Measurements from ENCODE around the gene LDLRAD4.
"Not testable (repeated sequence)": the region's sequence is repeated elsewhere in the genome, so short reads cannot be mapped to it uniquely, and the experiment has no call there.

The LDLRAD4 gene

DNA sequence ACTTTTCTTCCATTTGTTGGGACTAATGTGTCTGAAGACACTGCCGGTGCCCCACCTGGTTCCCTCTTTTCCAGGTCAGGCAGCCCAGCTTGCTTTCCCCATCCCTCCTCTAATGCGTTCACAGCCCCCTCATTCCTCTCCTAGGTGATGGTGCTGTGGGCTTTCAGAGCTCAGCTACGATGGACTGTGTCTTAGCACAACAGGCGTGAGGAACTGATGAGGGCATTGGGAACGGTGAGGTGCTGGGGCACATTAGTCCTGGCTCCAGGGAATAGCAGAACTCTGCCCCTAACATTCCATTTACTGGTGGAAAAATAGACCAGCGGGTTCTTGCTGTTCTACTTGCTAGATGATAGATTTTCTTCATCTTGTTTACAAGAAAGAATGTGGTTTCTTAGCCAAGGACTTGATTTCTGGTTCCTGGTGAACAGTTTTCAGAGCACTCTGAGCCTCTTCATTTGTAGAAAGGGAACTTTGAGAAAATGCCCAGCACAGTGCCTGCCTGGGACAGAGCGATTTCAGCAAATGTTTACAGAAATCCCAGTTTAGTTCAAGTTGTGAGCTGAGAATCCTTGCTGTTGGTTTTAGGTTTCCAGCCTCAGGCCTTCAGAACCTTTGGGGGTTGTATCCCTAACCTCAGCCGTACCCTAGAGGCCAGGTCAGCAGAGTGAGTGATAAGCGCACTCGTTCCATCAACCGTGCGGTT, 42.5 kb downstream of the LDLRAD4 start:
- H2AFZ ChIP-seq = no peak overlapping the region
- no peaks in the 10 kb centered on the region for H3K4me1 ChIP-seq

GRCh38 chr18:13261661-13262357, 43.2 kb downstream of the LDLRAD4 start:
- Histone ChIP-seq H3K4me2 (ENCODE audit: low read length) (no peak overlapping the region), H3K36me3 (ENCODE audit: control insufficient read depth, insufficient read depth, low read length) (no peaks in the 10 kb centered on the region), H3K9ac (no peak overlapping the region), H3K27ac (no peak overlapping the region), H2AFZ (no peak overlapping the region), H3K79me2 (peaks cover 16% of the 10 kb centered on the region), H3K4me3 (ENCODE audit: low read depth, low read length) (no peak overlapping the region), H3K9me3 (ENCODE audit: control insufficient read depth, low read length) (no peaks in the 10 kb centered on the region), H3K4me1 (no peaks in the 10 kb centered on the region), H3K27me3 (ENCODE audit: control insufficient read depth, insufficient read depth, low read length) (no peaks in the 10 kb centered on the region)
- TF ChIP-seq, protein P1, sequence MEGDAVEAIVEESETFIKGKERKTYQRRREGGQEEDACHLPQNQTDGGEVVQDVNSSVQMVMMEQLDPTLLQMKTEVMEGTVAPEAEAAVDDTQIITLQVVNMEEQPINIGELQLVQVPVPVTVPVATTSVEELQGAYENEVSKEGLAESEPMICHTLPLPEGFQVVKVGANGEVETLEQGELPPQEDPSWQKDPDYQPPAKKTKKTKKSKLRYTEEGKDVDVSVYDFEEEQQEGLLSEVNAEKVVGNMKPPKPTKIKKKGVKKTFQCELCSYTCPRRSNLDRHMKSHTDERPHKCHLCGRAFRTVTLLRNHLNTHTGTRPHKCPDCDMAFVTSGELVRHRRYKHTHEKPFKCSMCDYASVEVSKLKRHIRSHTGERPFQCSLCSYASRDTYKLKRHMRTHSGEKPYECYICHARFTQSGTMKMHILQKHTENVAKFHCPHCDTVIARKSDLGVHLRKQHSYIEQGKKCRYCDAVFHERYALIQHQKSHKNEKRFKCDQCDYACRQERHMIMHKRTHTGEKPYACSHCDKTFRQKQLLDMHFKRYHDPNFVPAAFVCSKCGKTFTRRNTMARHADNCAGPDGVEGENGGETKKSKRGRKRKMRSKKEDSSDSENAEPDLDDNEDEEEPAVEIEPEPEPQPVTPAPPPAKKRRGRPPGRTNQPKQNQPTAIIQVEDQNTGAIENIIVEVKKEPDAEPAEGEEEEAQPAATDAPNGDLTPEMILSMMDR (IDR thresholded peaks at IDR 0.05) = no peak

More for the DNA sequence above, 42.5 kb downstream of the LDLRAD4 start:
- H3K27me3 ChIP-seq (ENCODE audit: control insufficient read depth, insufficient read depth, low read length) = no peaks in the 10 kb centered on the region
- no peaks in the 10 kb centered on the region for H3K36me3 ChIP-seq (ENCODE audit: control insufficient read depth, insufficient read depth, low read length)
- H3K79me2 ChIP-seq = peaks cover 19% of the 10 kb centered on the region
- no peak overlapping the region for H3K27ac ChIP-seq
- H3K9me3 ChIP-seq (ENCODE audit: control insufficient read depth, low read length) = no peaks in the 10 kb centered on the region
- no peak overlapping the region for H3K4me2 ChIP-seq (ENCODE audit: low read length)
- H3K9ac ChIP-seq = no peak overlapping the region
- TF ChIP-seq, protein P1 (IDR thresholded peaks at IDR 0.05) = no peak
- no peak overlapping the region for H3K4me3 ChIP-seq (ENCODE audit: low read depth, low read length)

- not testable (repeated sequence) for H3K36me3 ChIP-seq (ENCODE audit: control insufficient read depth, insufficient read depth, low read length); H3K9ac ChIP-seq; H2AFZ ChIP-seq; H3K27me3 ChIP-seq (ENCODE audit: control insufficient read depth, insufficient read depth, low read length); H3K9me3 ChIP-seq (ENCODE audit: control insufficient read depth, low read length); H3K4me3 ChIP-seq (ENCODE audit: low read depth, low read length); H3K27ac ChIP-seq; H3K4me1 ChIP-seq; H3K4me2 ChIP-seq (ENCODE audit: low read length)
- H3K79me2 ChIP-seq = peaks cover 16% of the 10 kb centered on the region
Observed at GRCh38 chr18:13262358-13262680, 43.8 kb downstream of the LDLRAD4 start.

GRCh38 chr18:13262839-13263691, 44.5 kb downstream of the LDLRAD4 start:
- no peaks in the 10 kb centered on the region for H3K9me3 ChIP-seq (ENCODE audit: control insufficient read depth, low read length)
- peaks cover 16% of the 10 kb centered on the region for H3K79me2 ChIP-seq
- no peak overlapping the region for H3K4me2 ChIP-seq (ENCODE audit: low read length)
- H3K4me1 ChIP-seq = no peaks in the 10 kb centered on the region
- H3K36me3 ChIP-seq (ENCODE audit: control insufficient read depth, insufficient read depth, low read length) = no peaks in the 10 kb centered on the region
- no peak overlapping the region for H3K9ac ChIP-seq
- TF ChIP-seq, protein P1 (IDR thresholded peaks at IDR 0.05) = no peak
- H3K4me3 ChIP-seq (ENCODE audit: low read depth, low read length) = no peak overlapping the region
- H3K27ac ChIP-seq = no peak overlapping the region
- H3K27me3 ChIP-seq (ENCODE audit: control insufficient read depth, insufficient read depth, low read length) = no peaks in the 10 kb centered on the region
- H2AFZ ChIP-seq = no peak overlapping the region
